Skeletal muscle tissue (tissue), 4 donors: ENCODE measurements around the gene FSTL4. TPM values are rescaled to one million over a fixed set of nuclear protein-coding genes. Genes with fewer than 3 reads are reported as not detected.

Experiments used
- H3K27ac ChIP-seq: one replicate; pipeline ENCODE4 v1.7.0; 2013; ENCODE audit warnings: mild to moderate bottlenecking, low read depth, low read length, inconsistent platforms
- H3K27me3 ChIP-seq, 3 donors: one replicate each; pipeline ENCODE4 v1.7.0; 2013; ENCODE audit warnings: low read length in 3 of 3; ENCODE audit not compliant: control insufficient read depth in 3 of 3, insufficient read depth in 3 of 3
- H3K36me3 ChIP-seq, 3 donors: one replicate each; pipeline ENCODE4 v1.7.0; 2013; ENCODE audit warnings: low read length in 3 of 3; ENCODE audit not compliant: control insufficient read depth in 3 of 3, insufficient read depth in 3 of 3
- H3K4me1 ChIP-seq, 3 donors: one replicate each; pipeline ENCODE4 v1.7.0; 2013; ENCODE audit warnings: low read length in 3 of 3, mild to moderate bottlenecking in 3 of 3; ENCODE audit not compliant: control insufficient read depth in 3 of 3, insufficient read depth in 3 of 3
- H3K4me3 ChIP-seq, 3 donors: one replicate each; pipeline ENCODE4 v1.7.0; 2013; ENCODE audit warnings: low read length in 3 of 3
- H3K9ac ChIP-seq, 3 donors: one replicate each; pipeline ENCODE4 v1.7.0; 2013; ENCODE audit warnings: low read length in 3 of 3, mild to moderate bottlenecking in 3 of 3, moderate library complexity in 2 of 3, low read depth in 1 of 3
- H3K9me3 ChIP-seq, 3 donors: one replicate each; pipeline ENCODE4 v1.7.0; 2013; ENCODE audit warnings: low read length in 3 of 3; ENCODE audit not compliant: control insufficient read depth in 3 of 3
- total RNA-seq: library from RNA; depleted of rRNA; stranded (reverse); fragments of >200 nt; gene quantifications from one replicate; pipeline ENCODE4 v1.2.3, GENCODE V29; 2014
- donor health status: Osteomylitis.

Gene FSTL4
- total RNA-seq, 1 donor from 2014 or later, result 1.0 TPM

DNA sequence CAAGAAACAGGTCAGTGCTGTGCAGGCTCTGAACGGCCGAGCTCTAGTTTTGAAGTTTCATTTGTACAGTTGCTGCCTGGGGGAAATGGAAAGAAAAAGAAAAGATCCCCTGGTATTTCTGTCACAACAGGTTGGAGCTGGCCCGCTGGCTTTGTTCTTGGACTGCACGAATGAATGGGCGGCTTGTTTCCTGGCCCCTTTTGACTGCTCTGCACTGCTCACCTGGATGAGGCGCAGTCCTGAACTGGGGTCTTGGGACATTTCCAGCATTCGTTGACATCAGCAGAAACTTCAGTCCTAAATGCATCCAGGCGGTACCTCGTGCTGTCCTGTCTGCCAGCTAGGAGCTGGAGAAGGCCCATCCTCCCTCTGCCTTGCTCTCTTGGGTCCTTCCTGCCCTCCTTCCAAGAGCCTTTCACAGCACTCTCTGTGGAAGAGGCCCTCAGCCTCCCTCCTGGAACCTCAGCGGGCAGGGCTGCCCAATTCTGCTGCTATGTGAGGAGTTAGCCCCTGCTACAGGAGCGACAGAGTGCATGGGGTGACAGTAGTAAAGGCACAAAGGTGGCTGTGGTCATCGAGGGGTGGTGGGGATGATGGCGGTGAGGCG lies 189.2 kb downstream of the FSTL4 start:
- H3K9me3 ChIP-seq, result no peaks in the 10 kb centered on the region
- H3K36me3 ChIP-seq, result no peaks in the 10 kb centered on the region
- H3K4me3 ChIP-seq, result no peak overlapping the region
- peaks cover 4 to 11% (median 7%) of the 10 kb centered on the region in 3 donors for H3K27me3 ChIP-seq
- no peak overlapping the region for H3K9ac ChIP-seq
- H3K4me1 ChIP-seq, result peaks cover 0 to 7% (median 4%) of the 10 kb centered on the region in 3 donors
- no peak overlapping the region for H3K27ac ChIP-seq

DNA sequence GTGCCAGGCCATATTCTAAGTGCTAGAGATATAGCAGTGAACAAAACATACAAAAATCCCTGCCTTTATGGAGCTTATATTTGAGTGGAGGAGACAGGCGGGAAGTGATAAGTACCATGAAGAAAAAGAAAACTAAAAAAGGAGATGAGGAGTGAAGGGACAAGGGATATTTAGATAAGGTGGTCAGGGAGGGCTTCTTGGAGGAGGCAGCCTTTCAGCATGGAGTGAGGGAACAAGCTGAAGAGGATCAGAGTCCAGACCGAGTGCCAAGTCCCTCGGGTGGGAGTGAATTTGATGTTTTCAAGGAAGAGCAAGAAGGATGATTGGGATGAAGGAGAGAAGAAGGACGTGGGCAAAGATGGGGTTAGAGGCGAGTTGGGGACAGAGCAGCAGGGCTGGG lies 190.5 kb downstream of the FSTL4 start:
- Histone ChIP-seq H3K4me3 (no peak overlapping the region), H3K27ac (no peak overlapping the region), H3K9me3 (no peaks in the 10 kb centered on the region), H3K36me3 (no peaks in the 10 kb centered on the region), H3K27me3 (peaks cover 4 to 11% (median 7%) of the 10 kb centered on the region in 3 donors), H3K9ac (no peak overlapping the region), H3K4me1 (peaks cover 0 to 7% (median 4%) of the 10 kb centered on the region in 3 donors)

DNA sequence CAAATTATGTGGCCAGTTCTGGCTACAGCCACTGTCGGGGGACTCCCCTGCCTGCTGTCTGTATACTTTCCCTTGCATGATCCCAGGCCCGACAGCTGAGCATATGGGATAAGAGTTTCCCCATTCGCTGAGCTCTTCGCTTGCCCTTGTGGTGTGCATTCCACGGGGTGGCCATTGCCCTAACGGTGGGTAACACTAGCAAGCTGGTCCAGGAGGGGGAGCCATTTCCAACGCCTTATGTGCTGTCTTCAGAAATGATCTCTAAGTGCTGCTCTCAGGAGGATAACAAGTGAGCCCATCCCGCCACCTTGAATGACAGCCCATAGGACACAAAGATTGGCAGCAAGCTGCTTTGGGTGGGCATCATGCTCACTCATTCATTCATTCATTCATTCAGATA lies 190.9 kb downstream of the FSTL4 start:
- Histone ChIP-seq H3K36me3 (no peaks in the 10 kb centered on the region), H3K4me1 (peaks cover 0 to 7% (median 4%) of the 10 kb centered on the region in 3 donors), H3K9ac (no peak overlapping the region)

DNA sequence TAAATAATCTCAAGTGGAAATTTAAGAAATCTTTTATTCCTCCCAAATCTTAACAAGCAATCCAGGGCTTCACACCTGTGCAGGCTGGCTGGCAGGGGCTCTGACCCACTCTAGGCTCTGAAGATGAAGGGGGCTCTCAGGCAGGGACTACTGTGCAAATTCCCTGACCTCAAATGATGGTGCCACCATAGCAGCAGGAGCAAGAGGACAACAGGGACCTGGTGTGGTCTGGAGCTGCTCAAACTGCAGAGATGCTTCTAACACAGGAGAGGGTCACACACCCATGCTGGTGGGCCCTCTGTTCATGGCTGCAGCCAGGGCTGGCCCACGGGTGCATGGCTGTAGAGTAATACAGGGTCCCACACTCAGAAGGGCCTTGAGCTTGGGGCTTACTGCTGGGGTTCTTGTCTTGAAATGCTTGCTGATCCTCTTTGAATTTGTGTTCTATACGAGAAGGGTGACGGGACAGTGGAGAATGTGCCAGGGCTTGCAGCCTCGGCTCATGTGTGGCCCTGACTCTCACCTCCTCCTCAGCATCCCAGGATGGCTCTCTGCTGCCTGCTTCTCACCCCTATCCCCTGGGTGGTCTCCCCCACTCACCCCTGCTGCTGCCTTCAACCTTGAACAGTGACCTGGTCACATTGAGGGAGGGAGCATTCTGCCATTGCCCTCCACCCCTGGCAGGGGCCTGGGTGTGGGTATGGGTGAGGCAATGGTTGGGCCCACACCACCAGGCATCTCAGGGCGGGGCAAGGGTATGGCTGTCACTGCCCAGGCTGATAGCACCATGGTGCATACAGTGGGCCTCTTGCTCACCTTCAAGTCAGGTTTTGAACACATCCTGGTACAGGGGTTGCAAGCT lies 191.7 kb downstream of the FSTL4 start:
- H3K27ac ChIP-seq, result no peak overlapping the region
- H3K36me3 ChIP-seq, result no peaks in the 10 kb centered on the region
- H3K9me3 ChIP-seq, result no peaks in the 10 kb centered on the region
- no peak overlapping the region for H3K9ac ChIP-seq
- H3K4me3 ChIP-seq, result no peak overlapping the region
- H3K4me1 ChIP-seq, result peaks cover 0 to 7% (median 4%) of the 10 kb centered on the region in 3 donors
- H3K27me3 ChIP-seq, result peaks cover 4 to 11% (median 7%) of the 10 kb centered on the region in 3 donors

More for the DNA sequence above, 190.9 kb downstream of the FSTL4 start:
- Histone ChIP-seq H3K27me3 (peaks cover 4 to 11% (median 7%) of the 10 kb centered on the region in 3 donors), H3K4me3 (no peak overlapping the region), H3K27ac (no peak overlapping the region), H3K9me3 (no peaks in the 10 kb centered on the region)

DNA sequence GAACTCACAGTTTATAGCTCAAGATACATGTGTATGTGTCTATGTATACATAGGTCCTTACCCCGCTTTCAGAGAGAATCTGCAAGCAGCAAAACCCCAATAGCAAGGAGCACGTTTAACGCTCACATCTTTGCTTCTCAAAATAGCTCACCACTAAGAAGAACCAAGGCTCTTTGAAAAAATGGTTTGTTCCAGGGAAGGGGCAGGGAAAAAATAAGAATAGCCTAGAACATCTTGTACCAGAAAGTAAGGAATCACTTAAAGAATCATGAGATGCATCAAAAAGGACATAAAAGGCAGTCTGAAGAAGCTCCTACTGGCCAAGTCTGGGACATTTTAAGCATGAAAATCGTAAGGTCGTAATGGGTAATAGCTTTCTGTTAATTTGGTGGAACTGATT lies 196.4 kb downstream of the FSTL4 start:
- Histone ChIP-seq H3K4me1 (no peaks in the 10 kb centered on the region), H3K9ac (no peak overlapping the region), H3K27me3 (peaks cover 0 to 4% (median 0%) of the 10 kb centered on the region in 3 donors), H3K27ac (no peak overlapping the region), H3K36me3 (no peaks in the 10 kb centered on the region), H3K9me3 (no peaks in the 10 kb centered on the region), H3K4me3 (no peak overlapping the region)

DNA sequence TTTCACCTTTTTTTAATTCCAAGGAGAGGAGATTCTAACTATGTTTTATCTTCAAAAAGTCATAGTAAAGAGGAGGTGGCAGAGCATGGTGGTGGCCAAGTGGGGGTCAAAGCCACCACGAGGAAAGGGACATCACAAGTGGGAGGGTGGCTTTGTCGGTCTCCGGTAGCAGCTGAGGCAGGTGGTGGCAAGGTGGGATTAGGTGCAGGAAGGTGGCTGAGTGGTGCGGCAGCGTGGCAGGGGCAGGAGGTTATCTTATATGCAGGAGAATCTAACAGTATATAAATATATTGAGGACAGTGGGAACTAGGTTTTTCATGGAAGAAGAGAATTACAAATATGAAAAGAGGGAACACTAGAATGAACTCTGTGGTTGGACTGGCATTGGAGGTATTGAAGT lies 196.8 kb downstream of the FSTL4 start:
- H3K36me3 ChIP-seq, result no peaks in the 10 kb centered on the region
- no peak overlapping the region for H3K9ac ChIP-seq
- H3K9me3 ChIP-seq, result no peaks in the 10 kb centered on the region
- no peak overlapping the region for H3K4me3 ChIP-seq
- H3K27me3 ChIP-seq, result peaks cover 0 to 2% (median 0%) of the 10 kb centered on the region in 3 donors
- H3K27ac ChIP-seq, result no peak overlapping the region
- no peaks in the 10 kb centered on the region for H3K4me1 ChIP-seq

DNA sequence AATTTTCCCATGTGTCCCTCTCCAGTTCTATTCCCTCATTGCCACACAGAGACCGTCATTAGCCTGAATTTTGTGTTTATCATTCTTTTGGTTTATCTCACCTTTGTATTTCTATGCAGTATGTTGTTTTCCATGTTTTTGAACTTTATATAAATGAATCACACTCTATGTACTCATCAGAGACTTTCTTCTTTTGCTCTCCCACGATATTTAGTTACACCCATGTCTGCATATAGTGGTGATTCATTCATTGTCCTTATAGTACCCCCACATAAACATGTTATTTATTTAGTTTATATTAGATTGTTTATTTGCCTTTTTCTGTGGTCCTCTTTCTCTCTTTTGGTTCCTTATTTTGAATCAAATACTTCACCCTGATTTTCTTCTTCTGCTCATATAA lies 199.7 kb downstream of the FSTL4 start:
- Histone ChIP-seq H3K9ac (no peak overlapping the region), H3K27ac (no peak overlapping the region), H3K9me3 (no peaks in the 10 kb centered on the region), H3K36me3 (no peaks in the 10 kb centered on the region), H3K4me3 (no peak overlapping the region), H3K27me3 (peaks cover 0 to 5% (median 3%) of the 10 kb centered on the region in 3 donors), H3K4me1 (no peaks in the 10 kb centered on the region)

DNA sequence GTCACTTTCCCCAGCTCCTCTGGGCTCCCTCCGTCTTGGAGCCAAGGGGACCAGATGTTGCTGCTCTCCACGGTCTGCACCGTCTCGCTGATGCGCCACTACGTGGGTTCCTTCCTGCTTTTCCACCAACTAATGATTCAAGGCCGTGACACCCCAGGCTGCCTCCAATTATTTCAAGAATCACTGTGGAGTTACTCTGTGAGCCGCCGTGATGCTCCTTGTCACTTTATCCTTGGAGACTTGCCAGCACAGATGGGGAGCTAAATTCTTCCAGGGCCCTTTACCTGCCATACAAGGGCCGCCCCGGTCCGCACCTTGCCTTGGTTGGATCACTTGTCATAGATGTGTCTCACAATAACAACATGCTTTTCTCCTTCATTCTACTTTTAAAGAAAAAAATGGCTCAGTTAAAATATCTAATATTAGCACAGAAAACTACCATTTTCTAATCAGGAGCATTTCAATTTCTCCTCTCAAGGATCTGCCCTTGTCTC lies 202.0 kb downstream of the FSTL4 start:
- Histone ChIP-seq H3K9ac (no peak overlapping the region), H3K36me3 (no peaks in the 10 kb centered on the region), H3K27ac (no peak overlapping the region), H3K4me1 (no peaks in the 10 kb centered on the region), H3K9me3 (no peaks in the 10 kb centered on the region), H3K27me3 (peaks cover 0 to 5% (median 3%) of the 10 kb centered on the region in 3 donors), H3K4me3 (no peak overlapping the region)

DNA sequence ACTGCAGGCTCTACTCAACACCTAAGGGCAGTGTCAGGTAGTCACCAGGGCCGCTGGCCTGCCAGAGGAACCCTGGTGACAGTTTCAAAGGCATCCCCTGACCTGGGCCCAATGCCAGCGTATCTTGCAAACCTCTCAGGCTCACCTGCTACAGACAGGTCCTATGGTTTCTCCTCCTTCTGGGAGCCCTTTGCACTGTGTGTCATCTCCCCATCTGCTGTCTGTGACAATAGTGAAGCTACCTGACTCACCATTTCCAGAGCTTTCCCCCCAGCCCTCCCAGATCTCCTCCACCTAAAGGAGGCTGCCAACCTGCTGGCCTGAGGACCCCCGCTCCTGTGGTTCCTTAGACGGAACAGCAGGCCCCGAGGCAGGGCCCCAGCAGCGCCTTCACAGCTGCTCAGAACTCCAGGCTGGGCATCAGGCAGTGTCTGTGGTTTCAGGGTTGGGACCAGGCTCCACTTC lies 203.1 kb downstream of the FSTL4 start:
- Histone ChIP-seq H3K4me1 (no peaks in the 10 kb centered on the region), H3K27ac (no peak overlapping the region), H3K36me3 (no peaks in the 10 kb centered on the region), H3K4me3 (no peak overlapping the region), H3K27me3 (peaks cover 0 to 5% (median 3%) of the 10 kb centered on the region in 3 donors), H3K9me3 (no peaks in the 10 kb centered on the region), H3K9ac (no peak overlapping the region)

DNA sequence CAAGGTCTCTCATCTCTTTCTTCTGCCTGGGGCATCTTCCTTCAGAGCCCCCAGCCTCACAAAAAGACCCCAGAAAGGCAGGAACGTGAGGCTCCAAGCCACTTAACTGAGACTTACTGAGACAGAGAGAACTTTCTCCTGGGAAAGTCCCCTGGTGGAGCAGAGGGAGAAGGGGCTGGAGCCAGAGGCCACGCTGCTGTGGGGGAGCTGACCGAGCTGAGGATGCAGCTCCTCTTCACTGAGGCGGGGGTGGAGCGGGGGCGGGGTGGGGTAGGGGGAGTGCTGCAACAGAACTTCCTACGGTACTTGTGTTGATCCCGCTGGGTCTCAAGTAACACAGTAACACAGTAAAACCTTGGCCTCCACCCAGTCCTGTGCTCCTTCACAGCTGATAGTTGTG lies 204.0 kb downstream of the FSTL4 start:
- Histone ChIP-seq H3K27me3 (peaks cover 0 to 5% (median 3%) of the 10 kb centered on the region in 3 donors), H3K27ac (no peak overlapping the region), H3K9ac (no peak overlapping the region), H3K4me1 (no peaks in the 10 kb centered on the region), H3K36me3 (no peaks in the 10 kb centered on the region), H3K4me3 (no peak overlapping the region), H3K9me3 (no peaks in the 10 kb centered on the region)
